ENCODE results near the gene EYS.

The EYS gene

DNA sequence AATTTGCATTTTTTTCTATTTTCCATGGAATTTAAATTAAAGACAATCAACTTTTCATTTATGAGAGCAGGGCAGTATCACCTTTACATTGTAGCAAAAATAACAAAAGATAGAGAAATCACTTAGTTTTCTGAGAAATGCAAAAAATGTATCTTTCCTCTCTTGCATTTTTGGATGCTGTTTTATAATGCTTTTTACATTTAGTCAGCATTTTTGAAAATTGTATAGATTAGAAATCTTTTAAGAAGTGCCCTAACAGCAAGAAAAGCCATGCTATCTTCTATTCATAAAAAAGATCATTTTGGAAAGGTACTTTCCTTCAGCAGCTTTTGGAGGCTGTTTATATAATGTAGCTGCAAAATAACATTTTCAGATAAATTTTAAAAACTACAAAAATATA, 421.8 kb downstream of the EYS start:
- no peak overlapping the region for H3K27ac ChIP-seq
- no peaks in the 10 kb centered on the region for H3K79me2 ChIP-seq
- H3K4me2 ChIP-seq (ENCODE audit: low read length), result no peak overlapping the region
- H3K27me3 ChIP-seq (ENCODE audit: control insufficient read depth, insufficient read depth, low read length), result no peaks in the 10 kb centered on the region
- H3K9ac ChIP-seq, result no peak overlapping the region
- no peaks in the 10 kb centered on the region for H3K9me3 ChIP-seq (ENCODE audit: control insufficient read depth, low read length)
- H3K4me1 ChIP-seq, result no peaks in the 10 kb centered on the region
- no peak overlapping the region for H2AFZ ChIP-seq
- TF ChIP-seq CTCF (IDR thresholded peaks at IDR 0.05), result no peak
- no peak overlapping the region for H3K4me3 ChIP-seq (ENCODE audit: low read depth, low read length)
- no peaks in the 10 kb centered on the region for H3K36me3 ChIP-seq (ENCODE audit: control insufficient read depth, insufficient read depth, low read length)

- Histone ChIP-seq H3K36me3 (ENCODE audit: control insufficient read depth, insufficient read depth, low read length) (no peaks in the 10 kb centered on the region), H3K4me1 (no peaks in the 10 kb centered on the region), H3K9me3 (ENCODE audit: control insufficient read depth, low read length) (no peaks in the 10 kb centered on the region), H3K4me3 (ENCODE audit: low read depth, low read length) (no peak overlapping the region), H3K27me3 (ENCODE audit: control insufficient read depth, insufficient read depth, low read length) (no peaks in the 10 kb centered on the region), H3K4me2 (ENCODE audit: low read length) (no peak overlapping the region), H2AFZ (no peak overlapping the region), H3K79me2 (no peaks in the 10 kb centered on the region), H3K27ac (no peak overlapping the region), H3K9ac (no peak overlapping the region)
- no peak for TF ChIP-seq CTCF (IDR thresholded peaks at IDR 0.05)
Observed at GRCh38 chr6:65280060-65280459, 427.0 kb downstream of the EYS start.

- H3K9me3 ChIP-seq (ENCODE audit: control insufficient read depth, low read length), result no peaks in the 10 kb centered on the region
- H3K9ac ChIP-seq, result no peak overlapping the region
- no peak for TF ChIP-seq CTCF (IDR thresholded peaks at IDR 0.05)
- no peaks in the 10 kb centered on the region for H3K79me2 ChIP-seq
- no peak overlapping the region for H3K27ac ChIP-seq
- H3K4me2 ChIP-seq (ENCODE audit: low read length), result no peak overlapping the region
- no peaks in the 10 kb centered on the region for H3K4me1 ChIP-seq
- no peaks in the 10 kb centered on the region for H3K36me3 ChIP-seq (ENCODE audit: control insufficient read depth, insufficient read depth, low read length)
- H3K4me3 ChIP-seq (ENCODE audit: low read depth, low read length), result no peak overlapping the region
- no peak overlapping the region for H2AFZ ChIP-seq
- H3K27me3 ChIP-seq (ENCODE audit: control insufficient read depth, insufficient read depth, low read length), result no peaks in the 10 kb centered on the region
Observed at GRCh38 chr6:65262241-65262640, 444.8 kb downstream of the EYS start.

DNA sequence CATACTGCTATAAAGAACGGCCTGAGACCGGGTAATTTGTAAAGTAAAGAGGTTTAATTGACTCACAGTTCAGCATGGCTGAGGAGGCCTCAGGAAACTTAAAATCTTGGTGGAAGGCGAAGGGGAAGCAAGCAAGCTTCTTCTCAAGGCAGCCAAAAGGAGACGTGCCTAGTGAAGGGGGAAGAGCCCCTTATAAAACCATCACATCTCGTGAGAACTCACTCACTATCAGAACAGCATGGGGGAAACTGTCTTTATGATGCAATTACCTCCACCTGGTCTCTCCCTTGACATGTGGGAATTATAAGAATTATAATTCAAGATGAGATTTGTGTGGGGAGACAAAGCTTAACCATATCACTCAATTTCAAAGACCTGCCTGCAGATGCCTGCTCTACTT, 447.0 kb downstream of the EYS start:
- TF ChIP-seq CTCF (IDR thresholded peaks at IDR 0.05), result no peak
- Histone ChIP-seq H3K9me3 (ENCODE audit: control insufficient read depth, low read length) (no peaks in the 10 kb centered on the region), H3K4me1 (no peaks in the 10 kb centered on the region), H2AFZ (no peak overlapping the region), H3K27me3 (ENCODE audit: control insufficient read depth, insufficient read depth, low read length) (no peaks in the 10 kb centered on the region), H3K36me3 (ENCODE audit: control insufficient read depth, insufficient read depth, low read length) (no peaks in the 10 kb centered on the region), H3K79me2 (no peaks in the 10 kb centered on the region), H3K4me3 (ENCODE audit: low read depth, low read length) (no peak overlapping the region), H3K9ac (no peak overlapping the region), H3K4me2 (ENCODE audit: low read length) (no peak overlapping the region), H3K27ac (no peak overlapping the region)

DNA sequence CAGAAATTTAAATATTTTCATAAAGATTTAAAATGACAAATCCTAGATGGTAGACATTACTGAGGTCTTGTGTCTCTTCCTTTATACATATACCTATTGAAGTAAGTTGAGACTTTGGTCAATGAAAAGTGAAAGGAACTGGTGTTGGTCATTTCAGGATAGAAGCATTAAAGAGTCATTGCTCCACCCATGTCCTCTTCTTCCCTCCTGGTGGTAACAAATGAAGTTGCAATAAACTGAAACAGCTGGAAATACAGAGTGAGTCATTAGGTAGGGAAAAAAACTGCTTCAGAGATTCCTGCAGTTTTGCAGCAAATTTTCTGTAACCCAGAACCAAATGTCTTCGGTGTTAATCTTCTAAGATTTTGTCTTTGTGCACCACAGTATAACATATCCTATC, 448.0 kb downstream of the EYS start:
- Histone ChIP-seq H3K27me3 (ENCODE audit: control insufficient read depth, insufficient read depth, low read length) (no peaks in the 10 kb centered on the region), H3K9ac (no peak overlapping the region), H3K79me2 (no peaks in the 10 kb centered on the region), H3K27ac (no peak overlapping the region), H3K4me3 (ENCODE audit: low read depth, low read length) (no peak overlapping the region), H2AFZ (no peak overlapping the region), H3K4me1 (no peaks in the 10 kb centered on the region), H3K36me3 (ENCODE audit: control insufficient read depth, insufficient read depth, low read length) (no peaks in the 10 kb centered on the region), H3K9me3 (ENCODE audit: control insufficient read depth, low read length) (no peaks in the 10 kb centered on the region), H3K4me2 (ENCODE audit: low read length) (no peak overlapping the region)
- TF ChIP-seq CTCF (IDR thresholded peaks at IDR 0.05), result no peak

Data from parathyroid adenoma (tissue), 2 donors.